Kidney (tissue), 14 donors: ENCODE data around the gene SAMMSON. TPM values are rescaled to one million over a fixed set of nuclear protein-coding genes. Genes with fewer than 3 reads are reported as not detected.

Experiments used
- DNase-seq, 5 donors: peaks; one replicate each; pipeline ENCODE4 v3.0.0-alpha.2; 2013 to 2020
- FAIRE-seq: peaks from 2 replicates; lab custom pipeline; 2012; peaks lifted over from hg19 to GRCh38; lab: Jason Lieb, UNC
- H3K27ac ChIP-seq, 2 donors: one replicate each; pipeline ENCODE4 v1.7.0; 2013; ENCODE audit warnings: low read depth in 2 of 2, low read length in 2 of 2, inconsistent platforms in 1 of 2
- H3K27me3 ChIP-seq: one replicate; pipeline ENCODE4 v1.7.1; 2013; ENCODE audit warnings: low read length, inconsistent platforms; ENCODE audit not compliant: control insufficient read depth, insufficient read depth
- H3K36me3 ChIP-seq, 3 donors: one replicate each; pipeline versions ENCODE4 v1.7.0 to v1.7.1; 2013; ENCODE audit warnings: low read length in 3 of 3, control low read depth in 1 of 3, inconsistent platforms in 1 of 3; ENCODE audit not compliant: insufficient read depth in 3 of 3, control insufficient read depth in 2 of 3
- H3K4me1 ChIP-seq, 3 donors: one replicate each; pipeline versions ENCODE4 v1.7.0 to v1.7.1; 2013; ENCODE audit warnings: low read length in 3 of 3, inconsistent platforms in 1 of 3, low read depth in 1 of 3; ENCODE audit not compliant: control insufficient read depth in 2 of 3, insufficient read depth in 2 of 3
- H3K4me3 ChIP-seq, 3 donors: one replicate each; pipeline versions ENCODE4 v1.7.0 to v1.8.1; 2013; ENCODE audit warnings: low read length in 3 of 3, control low read depth in 1 of 3, inconsistent platforms in 1 of 3
- H3K9ac ChIP-seq, 3 donors: one replicate each; pipeline versions ENCODE4 v1.7.0 to v1.7.1; 2013; ENCODE audit warnings: low read length in 3 of 3, control low read depth in 1 of 3, inconsistent platforms in 1 of 3
- H3K9me3 ChIP-seq, 3 donors: one replicate each; pipeline versions ENCODE4 v1.7.0 to v1.7.1; 2013; ENCODE audit warnings: low read length in 3 of 3, control low read depth in 1 of 3, inconsistent platforms in 1 of 3; ENCODE audit not compliant: control insufficient read depth in 2 of 3, insufficient read depth in 1 of 3
- intact Hi-C: fragments of 100-400 bp; cut with DNase I; formaldehyde crosslinking; loops from one replicate; pipeline ENCODE4 v1.11.1; 2022
- polyA plus RNA-seq: library from polyadenylated mRNA; stranded (reverse); fragments of 350-450 nt; fragmentation: Illumina TruSeq; extraction: RNeasy Lipid Tissue Mini Kit (QIAGEN cat#74804); gene quantifications from one replicate; pipeline ENCODE4 v1.2.3, GENCODE V29; 2014; ENCODE audit warnings: low read depth, low replicate concordance; ENCODE audit not compliant: insufficient read depth
- total RNA-seq: library from RNA; stranded (reverse); fragmentation: NEBNext Ultra II Directional; extraction: Animal tissue kit (Norgen Biotek cat#: 25700); gene quantifications from one replicate; pipeline ENCODE4 v1.2.1, GENCODE V29; 2021
- TF ChIP-seq, protein P1 (sequence below): IDR thresholded peaks from 3 replicates; pipeline ENCODE4 v1.5.1; 2012; ENCODE audit warnings: mild to moderate bottlenecking, moderate library complexity, borderline replicate concordance; ENCODE audit not compliant: insufficient read depth; ENCODE audit errors: extremely low read depth
- donor health status: control.
- donor health status: control.
- donor health status: control.
- donor health status: control.
- donor health status: control.
- donor health status: DM: yes; HTN: yes; CAD: no.
- donor health status: Normal renal cell carcinoma (clear cell type).

The SAMMSON gene
- total and polyA plus RNA-seq, 2 donors from 2014 or later, result 0.98 TPM; not detected in 1

GRCh38 chr3:69985266-69985665 is 14.3 kb upstream of the SAMMSON start:
- Histone ChIP-seq H3K4me1 (peaks cover 0 to 2% (median 0%) of the 10 kb centered on the region in 3 donors), H3K36me3 (no peaks in the 10 kb centered on the region), H3K4me3 (no peak overlapping the region), H3K27me3 (no peaks in the 10 kb centered on the region), H3K9ac (no peak overlapping the region), H3K27ac (no peak overlapping the region), H3K9me3 (no peaks in the 10 kb centered on the region)
- TF ChIP-seq, protein P1, sequence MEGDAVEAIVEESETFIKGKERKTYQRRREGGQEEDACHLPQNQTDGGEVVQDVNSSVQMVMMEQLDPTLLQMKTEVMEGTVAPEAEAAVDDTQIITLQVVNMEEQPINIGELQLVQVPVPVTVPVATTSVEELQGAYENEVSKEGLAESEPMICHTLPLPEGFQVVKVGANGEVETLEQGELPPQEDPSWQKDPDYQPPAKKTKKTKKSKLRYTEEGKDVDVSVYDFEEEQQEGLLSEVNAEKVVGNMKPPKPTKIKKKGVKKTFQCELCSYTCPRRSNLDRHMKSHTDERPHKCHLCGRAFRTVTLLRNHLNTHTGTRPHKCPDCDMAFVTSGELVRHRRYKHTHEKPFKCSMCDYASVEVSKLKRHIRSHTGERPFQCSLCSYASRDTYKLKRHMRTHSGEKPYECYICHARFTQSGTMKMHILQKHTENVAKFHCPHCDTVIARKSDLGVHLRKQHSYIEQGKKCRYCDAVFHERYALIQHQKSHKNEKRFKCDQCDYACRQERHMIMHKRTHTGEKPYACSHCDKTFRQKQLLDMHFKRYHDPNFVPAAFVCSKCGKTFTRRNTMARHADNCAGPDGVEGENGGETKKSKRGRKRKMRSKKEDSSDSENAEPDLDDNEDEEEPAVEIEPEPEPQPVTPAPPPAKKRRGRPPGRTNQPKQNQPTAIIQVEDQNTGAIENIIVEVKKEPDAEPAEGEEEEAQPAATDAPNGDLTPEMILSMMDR, result no peak
- DNase-seq (no peak), FAIRE-seq (no peak)
- intact Hi-C loops, result no loop called here

DNA sequence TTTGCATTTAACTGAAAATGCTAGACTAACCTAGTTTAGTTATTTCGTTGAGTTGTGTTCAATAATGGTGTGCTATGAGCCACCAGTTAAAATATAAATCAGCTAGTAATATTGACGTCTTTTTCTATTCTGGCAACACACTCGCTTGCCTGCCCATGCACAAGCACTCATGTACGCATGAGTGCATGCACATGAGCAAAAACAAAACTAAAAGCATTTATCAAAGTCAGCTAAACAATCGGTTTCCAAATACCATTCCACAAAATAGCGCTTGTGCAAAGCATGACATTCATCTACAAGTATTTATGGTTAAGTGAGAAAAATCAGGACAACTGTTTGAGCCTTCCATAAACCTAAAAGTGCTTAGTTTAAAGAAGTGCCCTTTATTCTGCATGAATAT is 13.1 kb upstream of the SAMMSON start:
- intact Hi-C loops, result no loop called here
- Histone ChIP-seq H3K36me3 (no peaks in the 10 kb centered on the region), H3K27me3 (no peaks in the 10 kb centered on the region), H3K27ac (no peak overlapping the region), H3K4me1 (peaks cover 0 to 2% (median 0%) of the 10 kb centered on the region in 3 donors), H3K4me3 (no peak overlapping the region), H3K9me3 (no peaks in the 10 kb centered on the region), H3K9ac (no peak overlapping the region)
- DNase-seq, result no peak
- no peak for FAIRE-seq
- TF ChIP-seq, protein P1, result no peak

GRCh38 chr3:69987833-69988232 is 11.7 kb upstream of the SAMMSON start:
- intact Hi-C loops, result no loop called here
- DNase-seq, result no peak
- Histone ChIP-seq H3K4me1 (no peaks in the 10 kb centered on the region), H3K27ac (no peak overlapping the region), H3K36me3 (no peaks in the 10 kb centered on the region), H3K4me3 (no peak overlapping the region), H3K27me3 (no peaks in the 10 kb centered on the region), H3K9ac (no peak overlapping the region), H3K9me3 (no peaks in the 10 kb centered on the region)
- FAIRE-seq, result no peak
- TF ChIP-seq, protein P1, result no peak

- intact Hi-C loops, result loop anchor here (5.0 kb wide), 1 partner anchor 79 kb away; no protein-coding TSS in a partner anchor
Measured at GRCh38 chr3:69993757-69994156, 5.8 kb upstream of the SAMMSON start.

More at GRCh38 chr3:69993757-69994156, 5.8 kb upstream of the SAMMSON start:
- no peak overlapping the region for H3K4me3 ChIP-seq
- FAIRE-seq, result no peak
- H3K27ac ChIP-seq, result no peak overlapping the region
- no peaks in the 10 kb centered on the region for H3K27me3 ChIP-seq
- no peak for DNase-seq
- no peaks in the 10 kb centered on the region for H3K36me3 ChIP-seq
- TF ChIP-seq, protein P1, result no peak
- no peak overlapping the region for H3K9ac ChIP-seq
- H3K9me3 ChIP-seq, result no peaks in the 10 kb centered on the region
- no peaks in the 10 kb centered on the region for H3K4me1 ChIP-seq
